Loucy (cell line): ENCODE data around the gene PITPNC1.

ENCODE experiments used
- H2AFZ ChIP-seq: fragments of 200-600 bp; sonication (generic); 2 replicates; pipeline ENCODE4 v1.6.0; 2016; ENCODE audit warnings: antibody characterized with exemption, mild to moderate bottlenecking, low read length, moderate library complexity
- H3F3A ChIP-seq: fragments of 200-600 bp; 2 replicates; pipeline ENCODE4 v1.6.0; 2016; ENCODE audit warnings: antibody characterized with exemption, low read depth, mild to moderate bottlenecking
- H3K27me3 ChIP-seq: fragments of 200-600 bp; sonication (generic); 2 replicates; pipeline ENCODE4 v1.6.1; 2014; ENCODE audit warnings: low read length, mild to moderate bottlenecking; ENCODE audit not compliant: insufficient read depth, poor library complexity, severe bottlenecking
- H3K36me3 ChIP-seq: fragments of 200-600 bp; sonication (generic); 2 replicates; pipeline ENCODE4 v1.6.1; 2016; ENCODE audit warnings: low read length; ENCODE audit not compliant: insufficient read depth
- H3K4me1 ChIP-seq: fragments of 200-600 bp; sonication (generic); 2 replicates; pipeline ENCODE4 v1.5.1; 2014; ENCODE audit warnings: low read length, mild to moderate bottlenecking; ENCODE audit not compliant: insufficient read depth, poor library complexity, severe bottlenecking
- H3K4me2 ChIP-seq: fragments of 200-600 bp; sonication (generic); 2 replicates; pipeline ENCODE4 v1.6.0; 2014; ENCODE audit warnings: antibody characterized with exemption, low read length, low read depth, mild to moderate bottlenecking; ENCODE audit not compliant: poor library complexity, severe bottlenecking
- H3K4me3 ChIP-seq: fragments of 200-600 bp; sonication (generic); 2 replicates; pipeline ENCODE4 v1.5.1; 2014; ENCODE audit warnings: low read length, mild to moderate bottlenecking, mixed read lengths; ENCODE audit not compliant: poor library complexity, severe bottlenecking
- H3K79me2 ChIP-seq: fragments of 200-600 bp; sonication (generic); 2 replicates; pipeline ENCODE4 v1.6.1; 2014; ENCODE audit warnings: low read length; ENCODE audit not compliant: insufficient read depth
- H3K9ac ChIP-seq: fragments of 200-600 bp; sonication (generic); 2 replicates; pipeline ENCODE4 v1.6.0; 2014; ENCODE audit warnings: mild to moderate bottlenecking, low read depth, low read length, moderate library complexity; ENCODE audit not compliant: poor library complexity, severe bottlenecking
- H3K9me2 ChIP-seq: fragments of 200-600 bp; sonication (generic); replicated peaks from 2 replicates; pipeline ENCODE4 v1.6.1; 2016; ENCODE audit warnings: low read depth, low read length, mixed read lengths
- H3K9me3 ChIP-seq: fragments of 200-600 bp; sonication (generic); 2 replicates; pipeline ENCODE4 v1.6.1; 2014; ENCODE audit warnings: mild to moderate bottlenecking, antibody characterized with exemption, low read length, low read depth; ENCODE audit not compliant: insufficient read depth
- H4K20me1 ChIP-seq: fragments of 200-600 bp; sonication (generic); 2 replicates; pipeline ENCODE4 v1.6.0; 2014; ENCODE audit warnings: antibody characterized with exemption, low read length, mild to moderate bottlenecking; ENCODE audit not compliant: insufficient read depth, poor library complexity, severe bottlenecking
- EZH2phosphoT487 ChIP-seq: fragments of 200-600 bp; IDR thresholded peaks from 2 replicates; pipeline ENCODE4 v1.6.1; 2018; ENCODE audit warnings: antibody characterized with exemption, mild to moderate bottlenecking, moderate library complexity, borderline replicate concordance
- TF ChIP-seq, protein P1 (sequence below): fragments of 200-600 bp; sonication (generic); conservative IDR thresholded peaks from 2 replicates; pipeline ENCODE4 v1.5.1; 2014; ENCODE audit warnings: mild to moderate bottlenecking, antibody characterized with exemption, low read length

The PITPNC1 gene

DNA sequence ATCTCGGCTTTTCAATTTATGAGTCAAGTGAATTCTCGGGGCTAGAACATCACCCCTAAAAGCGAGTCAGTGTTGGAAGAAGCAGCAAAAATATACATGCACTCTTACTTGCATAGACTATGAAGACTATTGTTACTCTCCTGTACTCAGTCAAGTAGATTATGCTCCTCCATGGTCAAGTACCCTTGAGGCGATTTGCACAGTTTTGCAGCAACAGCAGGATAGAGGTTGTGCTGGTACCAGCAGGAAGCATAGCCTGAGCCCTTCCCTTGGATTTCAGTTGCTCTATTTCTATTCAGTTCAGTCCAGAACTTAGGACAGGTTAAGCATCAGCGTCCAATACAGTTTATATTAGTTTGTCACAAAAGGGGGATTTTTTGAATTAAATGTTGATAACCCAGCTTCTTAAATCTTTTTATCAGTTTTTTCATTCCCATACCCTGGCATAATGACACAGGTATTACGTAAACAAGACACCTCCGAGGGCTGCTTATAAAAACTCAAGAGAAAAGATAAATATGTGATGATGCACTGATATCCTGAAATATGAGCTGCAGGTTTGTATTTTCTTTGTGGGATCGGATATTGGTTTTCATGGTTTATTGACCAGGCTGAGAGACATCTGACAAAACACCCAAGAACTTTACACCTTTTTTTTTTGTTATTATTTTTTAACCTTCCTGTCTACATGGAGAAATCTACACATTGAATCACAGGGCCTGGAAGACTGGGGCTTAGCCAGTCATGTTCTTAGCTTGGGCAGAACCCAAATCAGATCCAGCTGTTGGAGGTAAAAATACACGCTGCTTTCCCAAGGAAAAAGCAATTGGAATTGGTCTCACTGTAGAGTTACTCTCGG is 144.1 kb downstream of the PITPNC1 start:
- Histone ChIP-seq H3K4me1 (peaks cover 12% of the 10 kb centered on the region), H3F3A (no peaks in the 10 kb centered on the region), H2AFZ (no peak overlapping the region), H3K79me2 (no peaks in the 10 kb centered on the region), H3K27me3 (no peaks in the 10 kb centered on the region), H3K9me2 (no peaks in the 10 kb centered on the region), H3K36me3 (no peaks in the 10 kb centered on the region), H3K4me2 (no peak overlapping the region), H3K4me3 (no peak overlapping the region), H4K20me1 (no peaks in the 10 kb centered on the region), H3K9ac (no peak overlapping the region), H3K9me3 (no peaks in the 10 kb centered on the region; the same call in 1 of the 2 replicates)
- TF ChIP-seq, protein P1, sequence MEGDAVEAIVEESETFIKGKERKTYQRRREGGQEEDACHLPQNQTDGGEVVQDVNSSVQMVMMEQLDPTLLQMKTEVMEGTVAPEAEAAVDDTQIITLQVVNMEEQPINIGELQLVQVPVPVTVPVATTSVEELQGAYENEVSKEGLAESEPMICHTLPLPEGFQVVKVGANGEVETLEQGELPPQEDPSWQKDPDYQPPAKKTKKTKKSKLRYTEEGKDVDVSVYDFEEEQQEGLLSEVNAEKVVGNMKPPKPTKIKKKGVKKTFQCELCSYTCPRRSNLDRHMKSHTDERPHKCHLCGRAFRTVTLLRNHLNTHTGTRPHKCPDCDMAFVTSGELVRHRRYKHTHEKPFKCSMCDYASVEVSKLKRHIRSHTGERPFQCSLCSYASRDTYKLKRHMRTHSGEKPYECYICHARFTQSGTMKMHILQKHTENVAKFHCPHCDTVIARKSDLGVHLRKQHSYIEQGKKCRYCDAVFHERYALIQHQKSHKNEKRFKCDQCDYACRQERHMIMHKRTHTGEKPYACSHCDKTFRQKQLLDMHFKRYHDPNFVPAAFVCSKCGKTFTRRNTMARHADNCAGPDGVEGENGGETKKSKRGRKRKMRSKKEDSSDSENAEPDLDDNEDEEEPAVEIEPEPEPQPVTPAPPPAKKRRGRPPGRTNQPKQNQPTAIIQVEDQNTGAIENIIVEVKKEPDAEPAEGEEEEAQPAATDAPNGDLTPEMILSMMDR, result no peak
- no peak for TF ChIP-seq EZH2phosphoT487

GRCh38 chr17:67521775-67522069 is 144.6 kb downstream of the PITPNC1 start:
- Histone ChIP-seq H4K20me1 (no peaks in the 10 kb centered on the region), H3K4me2 (no peak overlapping the region), H3F3A (no peaks in the 10 kb centered on the region), H2AFZ (no peak overlapping the region), H3K9me2 (no peaks in the 10 kb centered on the region), H3K4me3 (no peak overlapping the region), H3K79me2 (no peaks in the 10 kb centered on the region), H3K4me1 (peaks cover 12% of the 10 kb centered on the region), H3K36me3 (no peaks in the 10 kb centered on the region), H3K9ac (no peak overlapping the region), H3K9me3 (no peaks in the 10 kb centered on the region; the same call in 1 of the 2 replicates), H3K27me3 (no peaks in the 10 kb centered on the region)
- TF ChIP-seq EZH2phosphoT487, result no peak
- TF ChIP-seq, protein P1, result no peak

DNA sequence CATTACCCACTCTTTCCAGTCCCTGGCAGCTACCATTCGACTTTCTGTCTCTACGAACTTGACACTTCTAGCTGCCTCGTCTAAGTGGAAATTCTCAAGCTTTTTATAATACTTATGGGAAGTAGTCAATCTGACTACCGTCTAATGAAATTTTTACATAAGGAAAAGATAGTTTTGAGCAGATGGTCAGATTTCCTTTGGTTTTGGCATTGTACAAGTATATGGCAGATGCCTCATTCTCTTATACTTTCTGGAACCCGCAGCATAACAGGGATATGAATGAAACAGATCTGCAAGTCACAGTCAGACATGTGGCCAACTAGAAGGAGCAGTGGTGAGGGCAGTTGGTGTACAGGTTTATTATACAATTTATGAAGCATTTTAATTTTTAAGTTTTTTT is 146.0 kb downstream of the PITPNC1 start:
- Histone ChIP-seq H2AFZ (no peak overlapping the region), H4K20me1 (no peaks in the 10 kb centered on the region), H3K9ac (no peak overlapping the region), H3F3A (no peaks in the 10 kb centered on the region), H3K4me3 (no peak overlapping the region), H3K27me3 (no peaks in the 10 kb centered on the region), H3K36me3 (no peaks in the 10 kb centered on the region), H3K9me3 (no peaks in the 10 kb centered on the region), H3K79me2 (no peaks in the 10 kb centered on the region), H3K4me1 (peaks cover 12% of the 10 kb centered on the region), H3K4me2 (no peak overlapping the region), H3K9me2 (no peaks in the 10 kb centered on the region)
- TF ChIP-seq EZH2phosphoT487, result no peak
- TF ChIP-seq, protein P1, result no peak
